NCI-H2081 (cell line): ENCODE results near the gene POTEG.
"Not testable (repeated sequence)": the region's sequence is repeated elsewhere in the genome, so short reads cannot be mapped to it uniquely, and the experiment has no call there.

Experiments used
- DNase-seq, 2 experiments: peaks; one replicate each; lab custom pipeline; 2025; lab: John Stamatoyannopoulos, UW

POTEG gene

GRCh38 chr14:19372813-19373500 is 61.2 kb downstream of the POTEG start:
- DNase-seq = not testable (repeated sequence)

DNA sequence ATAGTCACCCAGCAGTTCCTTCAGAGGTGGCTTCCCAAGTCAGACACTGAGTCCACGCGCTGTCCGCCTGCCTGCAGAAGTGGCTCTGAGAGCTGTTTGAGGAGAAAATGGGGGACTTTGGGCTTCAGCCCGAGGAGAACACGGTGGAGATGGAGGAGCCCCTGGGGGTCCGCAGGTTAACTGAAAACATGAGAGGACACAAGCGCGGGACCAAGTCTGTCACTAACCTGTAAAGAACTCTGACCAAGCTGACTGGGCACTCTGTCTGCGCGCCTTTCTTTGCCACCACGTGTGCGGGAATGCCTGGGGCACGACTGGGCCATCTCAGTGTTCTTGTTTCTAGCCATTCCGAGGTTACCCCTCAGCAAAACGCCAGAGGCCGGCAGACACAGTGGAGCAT is 62.4 kb downstream of the POTEG start:
- DNase-seq = not testable (repeated sequence)

DNA sequence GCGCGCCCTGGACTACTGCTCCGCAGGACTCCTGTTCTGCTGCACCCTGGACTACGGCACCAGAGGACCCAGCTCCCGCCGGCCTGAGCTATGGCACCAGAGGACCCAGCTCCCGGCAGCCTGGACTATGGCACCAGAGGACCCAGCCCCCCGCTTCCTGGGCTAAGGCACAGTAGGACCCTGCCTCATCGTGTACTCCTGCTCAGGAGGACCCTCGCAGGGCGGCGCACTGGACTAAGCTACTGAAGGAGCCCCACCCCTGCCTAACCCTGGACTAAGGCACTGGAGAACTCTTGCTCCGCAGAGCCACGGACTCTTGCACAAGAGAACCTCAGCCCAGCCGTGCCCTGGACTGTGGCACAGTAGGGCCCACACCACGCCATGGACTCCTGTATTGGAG is 71.3 kb downstream of the POTEG start:
- DNase-seq = not testable (repeated sequence)

DNA sequence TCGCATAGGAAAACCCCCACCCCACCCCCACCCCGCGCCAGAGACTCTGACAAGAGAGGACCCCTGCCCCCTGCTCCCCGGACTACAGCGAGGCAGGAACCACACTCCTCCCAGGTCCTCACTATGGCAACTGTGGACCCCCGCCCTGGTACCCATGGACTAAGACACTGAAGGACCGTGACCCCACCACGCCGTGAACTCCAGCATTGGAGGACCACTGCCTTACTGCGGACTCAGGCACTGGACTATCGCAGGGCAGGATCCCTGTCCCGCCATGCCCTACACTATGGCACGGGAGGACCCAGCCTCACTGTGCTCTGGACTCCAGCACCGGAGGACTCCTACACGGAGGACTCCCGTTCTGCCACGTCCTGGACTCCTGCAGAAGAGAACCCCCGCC is 71.8 kb downstream of the POTEG start:
- DNase-seq = not testable (repeated sequence)

DNA sequence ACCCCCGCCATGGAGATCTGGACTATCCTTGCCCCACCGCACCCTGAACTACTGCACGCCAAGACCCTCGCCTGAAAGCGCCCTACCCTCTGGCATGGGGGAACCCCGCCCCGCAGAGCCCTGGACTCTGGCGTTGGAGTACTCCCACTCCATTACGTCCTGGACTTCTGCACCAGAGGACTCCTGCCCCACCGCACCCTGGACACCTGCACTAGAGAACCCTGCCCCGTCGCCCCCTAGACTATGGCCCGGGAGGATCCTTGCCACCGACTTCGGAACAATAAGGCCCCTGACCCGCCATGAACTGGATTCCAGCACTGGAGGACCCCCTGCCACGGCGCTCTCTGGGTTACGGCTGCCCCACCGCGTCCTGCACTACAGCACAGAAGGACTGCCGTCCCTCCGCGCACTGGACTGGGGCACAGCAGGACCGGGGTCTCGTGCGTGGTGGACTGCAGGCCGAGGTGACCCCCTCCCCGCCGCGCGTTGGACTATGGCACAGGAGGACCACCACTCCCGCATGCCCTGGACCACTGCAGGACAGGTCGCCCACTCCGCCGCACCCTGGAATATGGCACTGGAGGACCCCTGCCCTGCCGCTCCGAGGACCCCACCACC is 72.4 kb downstream of the POTEG start:
- not testable (repeated sequence) for DNase-seq

DNA sequence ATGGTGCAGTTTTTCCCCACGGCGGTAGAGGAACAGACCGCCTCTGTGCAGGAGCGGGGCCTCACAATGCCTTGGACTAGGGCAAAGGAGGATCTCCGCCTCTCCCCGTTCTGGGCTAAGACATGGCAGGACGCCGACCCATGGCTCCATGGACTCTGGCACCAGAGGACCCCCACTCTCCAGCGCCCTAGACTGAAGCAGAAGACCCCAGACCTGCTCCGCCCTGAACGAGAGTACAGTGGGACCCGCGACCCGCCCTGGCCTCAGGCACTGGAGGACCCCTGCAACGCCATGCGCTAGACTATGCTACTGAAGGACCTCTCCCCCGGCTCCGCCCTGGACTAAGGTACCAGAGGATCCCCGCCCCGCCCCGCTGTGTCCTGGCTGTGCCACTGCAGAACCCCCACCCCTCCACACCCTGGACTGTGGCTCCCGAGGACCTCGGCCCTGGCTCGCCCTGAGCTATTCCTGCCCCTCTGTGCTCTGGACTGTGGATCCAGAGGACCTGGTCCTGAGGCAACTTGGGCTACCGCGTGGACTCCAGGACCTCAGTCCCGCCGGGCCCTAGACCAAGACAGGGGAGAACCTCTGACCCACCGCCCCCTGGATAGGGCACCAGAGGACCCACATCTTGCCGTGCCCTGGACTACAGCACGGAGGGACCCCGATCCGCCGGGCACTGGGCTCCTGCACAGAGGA is 73.1 kb downstream of the POTEG start:
- not testable (repeated sequence) for DNase-seq
